ENCODE data around the gene AFF3.
"Not testable (repeated sequence)": the region's sequence is repeated elsewhere in the genome, so short reads cannot be mapped to it uniquely, and the experiment has no call there.

DNA sequence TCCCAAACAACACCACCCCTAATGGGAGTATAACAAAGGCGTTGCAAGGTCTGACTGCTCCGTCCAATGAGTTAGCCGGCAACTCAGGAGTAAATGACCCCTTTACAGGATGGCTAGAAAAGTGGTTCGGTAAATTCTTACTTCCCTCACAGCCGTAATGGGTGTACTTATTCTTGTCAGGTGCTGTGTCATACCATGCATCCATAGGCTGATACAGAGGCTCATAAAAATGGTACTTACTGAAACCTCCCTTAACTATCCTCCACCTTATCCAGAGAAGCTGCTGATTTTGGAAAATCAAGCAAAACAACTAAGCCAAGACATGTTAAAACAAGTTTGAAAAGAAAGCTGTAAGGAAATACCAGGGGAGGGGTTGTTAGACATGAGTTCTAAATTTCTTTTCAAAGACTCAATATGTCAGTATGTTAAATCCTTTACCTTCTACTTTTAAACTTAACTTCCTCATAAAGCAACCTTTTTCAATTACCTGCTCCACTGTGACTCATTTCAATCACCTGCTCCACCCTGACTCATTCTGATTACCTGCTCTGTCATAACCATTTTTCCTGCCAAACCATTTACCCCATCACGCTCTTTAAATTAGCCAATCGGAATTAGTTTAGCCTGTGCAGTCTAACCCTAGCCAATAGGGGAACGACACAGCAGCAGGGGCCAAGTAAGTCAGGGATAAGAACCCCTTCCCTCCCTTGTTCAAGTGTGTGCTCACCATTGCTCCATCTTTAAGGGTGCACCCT, 638.6 kb downstream of the AFF3 start:
- not testable (repeated sequence) for TF ChIP-seq CTCF (IDR thresholded peaks at IDR 0.05; ENCODE audit: poor library complexity); EZH2 (IDR thresholded peaks at IDR 0.05; ENCODE audit: borderline replicate concordance); EZH2phosphoT487 (IDR thresholded peaks at IDR 0.05; ENCODE audit: low read depth, severe bottlenecking, unreplicated experiment)

Data from hepatocyte (in vitro differentiated cells).